Prostate gland (tissue), 2 donors: ENCODE data around the gene RLIM. TPM values are rescaled to one million over a fixed set of nuclear protein-coding genes. Genes with fewer than 3 reads are reported as not detected.

Experiments
- DNase-seq: peaks from one replicate; pipeline ENCODE4 v3.0.0-alpha.2; 2019; ENCODE audit warnings: low spot score
- H3K27ac ChIP-seq, 2 donors: fragments of 200-600 bp; sonication (generic); 2 replicates each; pipeline ENCODE4 v1.5.1; 2017 to 2019
- H3K27me3 ChIP-seq: fragments of 200-600 bp; sonication (generic); replicated peaks from 2 replicates; pipeline ENCODE4 v1.5.1; 2019; ENCODE audit not compliant: insufficient read depth
- H3K36me3 ChIP-seq, 2 donors: fragments of 200-600 bp; sonication (generic); 1 replicate in 1 of 2; 2 replicates in 1 of 2; pipeline versions ENCODE4 v1.5.1 to v1.8.1; 2017 to 2019
- H3K4me1 ChIP-seq: fragments of 200-600 bp; sonication (generic); replicated peaks from 2 replicates; pipeline ENCODE4 v1.5.1; 2019
- H3K4me3 ChIP-seq, 2 donors: fragments of 200-600 bp; sonication (generic); 2 replicates each; pipeline ENCODE4 v1.5.1; 2017 to 2019
- H3K9me3 ChIP-seq: fragments of 200-600 bp; sonication (generic); 2 replicates; pipeline ENCODE4 v1.5.1; 2017
- CTCF ChIP-seq, 4 experiments: fragments of 200-600 bp in 2 of 4; fragments of 450-650 bp in 2 of 4; sonication (generic) in 2 of 4; IDR thresholded peaks; 1 replicate in 3 of 4; 2 replicates in 1 of 4; pipeline ENCODE4 v1.5.1; 2016 to 2019; ENCODE audit warnings: antibody characterized with exemption in 4 of 4, mild to moderate bottlenecking in 2 of 4, moderate library complexity in 2 of 4
- POLR2A ChIP-seq: fragments of 450-650 bp; IDR thresholded peaks from one replicate; pipeline ENCODE4 v1.6.1; 2016; ENCODE audit warnings: antibody characterized with exemption, mild to moderate bottlenecking
- POLR2AphosphoS5 ChIP-seq: sonication (generic); formaldehyde crosslinking; IDR thresholded peaks from one replicate; pipeline ENCODE4 v1.6.1; 2017; ENCODE audit warnings: antibody characterized with exemption
- WGBS: methylation state at CpG from one replicate; pipeline ENCODE4 v1.1.5; 2018; 5-methylcytosine and 5-hydroxymethylcytosine counted together
- intact Hi-C: fragments of 100-400 bp; cut with DNase I; formaldehyde crosslinking; loops from one replicate; pipeline ENCODE4 v1.14.2; 2022
- total RNA-seq, 2 donors: library from RNA; depleted of rRNA; stranded (reverse); fragments of >200 nt; gene quantifications; one replicate each; pipeline ENCODE4 v1.1.0, GENCODE V29; 2016

RLIM gene
- total RNA-seq, 2 donors from 2014 or later: 27.5 to 30.3 TPM

- no peak overlapping the region for H3K27ac ChIP-seq
- WGBS: 93% methylated on average over 11 of the region's 12 CpGs
- no peaks in the 10 kb centered on the region for H3K4me1 ChIP-seq
- H3K4me3 ChIP-seq: no peak overlapping the region
- H3K36me3 ChIP-seq: no peaks in the 10 kb centered on the region
- no peaks in the 10 kb centered on the region for H3K9me3 ChIP-seq
- no peak for DNase-seq
- no peaks in the 10 kb centered on the region for H3K27me3 ChIP-seq
- no peak for TF ChIP-seq POLR2A
- TF ChIP-seq POLR2AphosphoS5: no peak
- TF ChIP-seq CTCF (IDR thresholded peaks at IDR 0.05): no peak
- intact Hi-C loops: loop anchor here (10.0 kb wide), 1 partner anchor 548 kb away; the partner anchor contains the start of gene ABCB7
Observed at GRCh38 chrX:74606799-74607198, 7.6 kb downstream of the RLIM start.

GRCh38 chrX:74606342-74606741 lies 8.1 kb downstream of the RLIM start:
- no peak for DNase-seq
- Histone ChIP-seq H3K36me3 (no peaks in the 10 kb centered on the region), H3K27ac (no peak overlapping the region), H3K4me1 (no peaks in the 10 kb centered on the region), H3K4me3 (no peak overlapping the region), H3K27me3 (no peaks in the 10 kb centered on the region), H3K9me3 (no peaks in the 10 kb centered on the region)
- intact Hi-C loops: loop anchor here (10.0 kb wide), 1 partner anchor 548 kb away; the partner anchor contains the start of gene ABCB7
- TF ChIP-seq POLR2A: no peak
- TF ChIP-seq CTCF (IDR thresholded peaks at IDR 0.05): no peak
- TF ChIP-seq POLR2AphosphoS5: no peak

GRCh38 chrX:74603040-74603439 lies 11.4 kb downstream of the RLIM start:
- no peaks in the 10 kb centered on the region for H3K4me1 ChIP-seq
- no peak overlapping the region for H3K4me3 ChIP-seq
- TF ChIP-seq POLR2A: no peak
- TF ChIP-seq CTCF (IDR thresholded peaks at IDR 0.05): no peak
- no peak for TF ChIP-seq POLR2AphosphoS5
- no peaks in the 10 kb centered on the region for H3K27me3 ChIP-seq
- intact Hi-C loops: loop anchor here (10.0 kb wide), 1 partner anchor 552 kb away; the partner anchor contains the start of gene ABCB7
- H3K9me3 ChIP-seq: no peaks in the 10 kb centered on the region
- no peak for DNase-seq
- H3K27ac ChIP-seq: no peak overlapping the region
- H3K36me3 ChIP-seq: no peaks in the 10 kb centered on the region
- WGBS: 100% methylated on average over 2 of the region's 2 CpGs

GRCh38 chrX:74602142-74602541 lies 12.3 kb downstream of the RLIM start:
- TF ChIP-seq CTCF (IDR thresholded peaks at IDR 0.05): no peak
- no peak for TF ChIP-seq POLR2A
- TF ChIP-seq POLR2AphosphoS5: peak; percentile 71

GRCh38 chrX:74593593-74593992 lies 20.8 kb downstream of the RLIM start:
- intact Hi-C loops: no loop called here
- no peaks in the 10 kb centered on the region for H3K27me3 ChIP-seq
- H3K36me3 ChIP-seq: no peaks in the 10 kb centered on the region
- no peaks in the 10 kb centered on the region for H3K4me1 ChIP-seq
- TF ChIP-seq POLR2A (no peak), POLR2AphosphoS5 (no peak), CTCF (IDR thresholded peaks at IDR 0.05) (no peak)
- WGBS: 45% methylated on average over 2 of the region's 2 CpGs
- H3K4me3 ChIP-seq: no peak overlapping the region
- DNase-seq: no peak
- no peaks in the 10 kb centered on the region for H3K9me3 ChIP-seq
- H3K27ac ChIP-seq: no peak overlapping the region

More at GRCh38 chrX:74602142-74602541, 12.3 kb downstream of the RLIM start:
- peak; percentile 21 for DNase-seq
- H3K27me3 ChIP-seq: no peaks in the 10 kb centered on the region
- H3K4me3 ChIP-seq: no peak overlapping the region
- H3K36me3 ChIP-seq: no peaks in the 10 kb centered on the region
- no peaks in the 10 kb centered on the region for H3K4me1 ChIP-seq
- intact Hi-C loops: loop anchor here (10.0 kb wide), 1 partner anchor 553 kb away; the partner anchor contains the start of gene ABCB7
- H3K27ac ChIP-seq: peak overlapping the region in 1 of 2 donors; percentile 48
- no peaks in the 10 kb centered on the region for H3K9me3 ChIP-seq
- 61% methylated on average over 8 of the region's 8 CpGs for whole genome bisulfite sequencing
